ENCODE measurements around the gene TLE3. TPM values are rescaled to one million over a fixed set of nuclear protein-coding genes. Genes with fewer than 3 reads are reported as not detected.

The TLE3 gene
- total and polyA plus RNA-seq, 2 of the 4 experiments (the other 2 are of a cell fraction) = 6.5 to 16.3 TPM

DNA sequence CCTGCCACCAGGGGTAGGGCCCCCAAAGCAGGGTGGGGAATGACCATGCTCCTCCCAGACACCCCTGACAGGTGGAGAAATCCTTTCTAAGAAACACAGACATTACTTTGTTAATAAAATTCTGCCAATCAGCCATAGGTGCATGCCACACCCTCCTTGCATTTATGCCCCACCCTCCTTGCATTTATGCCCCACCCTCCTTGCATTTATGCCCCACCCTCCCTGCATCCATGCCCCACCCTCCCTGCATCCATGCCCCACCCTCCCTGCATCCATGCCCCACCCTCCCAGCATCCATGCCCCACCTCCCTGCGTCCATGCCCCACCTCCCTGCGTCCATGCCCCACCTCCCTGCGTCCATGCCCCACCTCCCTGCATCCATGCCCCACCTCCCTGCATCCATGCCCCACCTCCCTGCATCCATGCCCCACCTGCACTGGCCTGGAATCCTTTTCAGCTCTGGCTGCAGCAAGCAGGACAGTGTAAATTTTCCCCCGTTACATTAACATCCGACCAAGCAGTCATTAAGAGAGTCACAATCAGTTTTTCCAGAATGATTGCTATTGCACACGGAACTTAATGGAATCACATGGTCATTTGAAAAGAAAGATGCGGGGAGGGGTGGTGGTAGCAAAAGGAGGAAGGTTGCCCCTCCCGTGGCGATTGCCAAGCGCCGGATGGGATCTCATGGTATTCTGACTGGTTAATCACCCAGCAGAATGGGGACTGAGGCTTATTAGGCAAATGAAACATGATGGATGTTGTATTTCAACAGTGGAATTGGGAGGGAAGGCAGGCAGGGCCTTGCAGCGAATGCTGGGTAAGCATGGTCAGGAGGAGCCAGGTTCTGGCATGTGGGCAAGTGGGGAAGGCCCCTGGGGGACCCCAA, 91.2 kb downstream of the TLE3 start:
- no peak overlapping the region for H4K91ac ChIP-seq (ENCODE audit: insufficient read depth, low read depth, low read length)
- CTCF ChIA-PET = no interaction called here
- H2BK20ac ChIP-seq (ENCODE audit: low read depth, low read length) = no peak overlapping the region
- ATAC-seq (ENCODE audit: low read depth) (no peak), DNase-seq (no peak)
- 67% methylated on average over 8 of the region's 12 CpGs; no CpG with 5 or more reads in 1 of the 2 experiments for WGBS, 2 experiments (ENCODE audit: extremely low coverage in 2 of 2, insufficient read length in 1 of 2)
- H2AFZ ChIP-seq (replicated peaks; ENCODE audit: low read length, poor library complexity) = no peak overlapping the region
- in situ Hi-C loops (cut with MboI; ENCODE audit: low sequenced_read_pairs) (no loop called here), intact Hi-C loops (cut with micrococcal nuclease) (no loop called here), dilution Hi-C loops (cut with HindIII; ENCODE audit: low sequenced_read_pairs, unreplicated experiment) (no loop called here)
- H3K18ac ChIP-seq (ENCODE audit: low read depth, low read length) = no peak overlapping the region
- POLR2A ChIA-PET (ENCODE audit: unreplicated experiment) = no interaction called here
- no peaks in the 10 kb centered on the region for H3K4me1 ChIP-seq (ENCODE audit: control insufficient read depth, insufficient read depth, low read length)
- TF ChIP-seq MXI1 (IDR thresholded peaks at IDR 0.05; ENCODE audit: borderline replicate concordance, low read depth, low read length) (no peak), CHD1 (IDR thresholded peaks at IDR 0.05; ENCODE audit: low read depth, low read length) (no peak), CEBPB (IDR thresholded peaks at IDR 0.05; ENCODE audit: low read depth, low read length) (no peak), RAD21 (IDR thresholded peaks at IDR 0.05; ENCODE audit: low read length) (no peak), POLR2A (IDR thresholded peaks at IDR 0.05; ENCODE audit: low read depth, low read length) (no peak), RCOR1 (IDR thresholded peaks at IDR 0.05; ENCODE audit: insufficient replicate concordance, low read length) (no peak)
- TF ChIP-seq, protein P1, sequence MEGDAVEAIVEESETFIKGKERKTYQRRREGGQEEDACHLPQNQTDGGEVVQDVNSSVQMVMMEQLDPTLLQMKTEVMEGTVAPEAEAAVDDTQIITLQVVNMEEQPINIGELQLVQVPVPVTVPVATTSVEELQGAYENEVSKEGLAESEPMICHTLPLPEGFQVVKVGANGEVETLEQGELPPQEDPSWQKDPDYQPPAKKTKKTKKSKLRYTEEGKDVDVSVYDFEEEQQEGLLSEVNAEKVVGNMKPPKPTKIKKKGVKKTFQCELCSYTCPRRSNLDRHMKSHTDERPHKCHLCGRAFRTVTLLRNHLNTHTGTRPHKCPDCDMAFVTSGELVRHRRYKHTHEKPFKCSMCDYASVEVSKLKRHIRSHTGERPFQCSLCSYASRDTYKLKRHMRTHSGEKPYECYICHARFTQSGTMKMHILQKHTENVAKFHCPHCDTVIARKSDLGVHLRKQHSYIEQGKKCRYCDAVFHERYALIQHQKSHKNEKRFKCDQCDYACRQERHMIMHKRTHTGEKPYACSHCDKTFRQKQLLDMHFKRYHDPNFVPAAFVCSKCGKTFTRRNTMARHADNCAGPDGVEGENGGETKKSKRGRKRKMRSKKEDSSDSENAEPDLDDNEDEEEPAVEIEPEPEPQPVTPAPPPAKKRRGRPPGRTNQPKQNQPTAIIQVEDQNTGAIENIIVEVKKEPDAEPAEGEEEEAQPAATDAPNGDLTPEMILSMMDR (conservative IDR thresholded peaks at IDR 0.05; ENCODE audit: low read depth, low read length) = no peak
- no peak overlapping the region for H3K9ac ChIP-seq (ENCODE audit: low read depth, low read length)
- no peak overlapping the region for H3K56ac ChIP-seq (ENCODE audit: extremely low read depth, insufficient read depth, low read length)
- H4K20me1 ChIP-seq (ENCODE audit: insufficient read depth, low read length) = no peaks in the 10 kb centered on the region
- no peaks in the 10 kb centered on the region for H3K9me1 ChIP-seq (ENCODE audit: insufficient read depth, low read length)
- BruUV-seq (replicated peaks) = no TSS peak
- no peak overlapping the region for H3K27ac ChIP-seq (ENCODE audit: insufficient read depth, low read length)
- H2AK9ac ChIP-seq (replicated peaks; ENCODE audit: low read depth, low read length, poor library complexity) = no peak overlapping the region
- H3K23ac ChIP-seq (ENCODE audit: low read depth, low read length) = no peak overlapping the region
- H3K14ac ChIP-seq (replicated peaks; ENCODE audit: low read depth, low read length) = no peak overlapping the region
- no peak overlapping the region for H2BK15ac ChIP-seq (ENCODE audit: low read depth, low read length)
- no peaks in the 10 kb centered on the region for H3K79me1 ChIP-seq (ENCODE audit: low read depth in 1 of 2, low read length in 2 of 2)
- H3K27me3 ChIP-seq (ENCODE audit: control insufficient read depth, insufficient read depth, low read length) = peaks cover 73% of the 10 kb centered on the region
- no peak overlapping the region for H2BK5ac ChIP-seq (ENCODE audit: low read depth, low read length, poor library complexity, severe bottlenecking)
- no peak overlapping the region for H3K4me3 ChIP-seq (ENCODE audit: insufficient read depth, low read depth, low read length)
- no peak overlapping the region for H4K5ac ChIP-seq (ENCODE audit: low read depth, low read length)
- H2AK5ac ChIP-seq (ENCODE audit: low read depth, low read length) = no peak overlapping the region
- no peak overlapping the region for H4K8ac ChIP-seq (ENCODE audit: low read depth in 2 of 2, low read length in 2 of 2)
- no peak overlapping the region for H3K4me2 ChIP-seq (ENCODE audit: low read depth, low read length)
- no peak overlapping the region for H2BK120ac ChIP-seq (ENCODE audit: low read depth, low read length)
- no peak overlapping the region for H3K4ac ChIP-seq (ENCODE audit: low read depth, low read length)
- H3K36me3 ChIP-seq (ENCODE audit: control insufficient read depth, insufficient read depth, low read length) = no peaks in the 10 kb centered on the region
- H3K9me3 ChIP-seq (ENCODE audit: control insufficient read depth, insufficient read depth, low read length) = peaks cover 10% of the 10 kb centered on the region
